Lower leg skin (tissue), 4 donors: ENCODE results near the gene IL7R. TPM values are rescaled to one million over a fixed set of nuclear protein-coding genes. Genes with fewer than 3 reads are reported as not detected.
"Not testable (repeated sequence)": the region's sequence is repeated elsewhere in the genome, so short reads cannot be mapped to it uniquely, and the experiment has no call there.

Experiments
- DNase-seq, 2 donors: peaks; one replicate each; pipeline ENCODE4 v3.0.0-alpha.2; 2019; ENCODE audit warnings: low spot score in 2 of 2
- H3K4me3 ChIP-seq: fragments of 200-600 bp; sonication (generic); 2 replicates; pipeline ENCODE4 v1.5.1; 2017; ENCODE audit warnings: mild to moderate bottlenecking, low read depth; ENCODE audit not compliant: poor library complexity, severe bottlenecking
- CTCF ChIP-seq, 3 donors: fragments of 450-650 bp; IDR thresholded peaks; one replicate each; pipeline ENCODE4 v1.5.1; 2016; ENCODE audit warnings: antibody characterized with exemption in 3 of 3, mild to moderate bottlenecking in 3 of 3, moderate library complexity in 2 of 3
- POLR2A ChIP-seq, 2 donors: fragments of 450-650 bp; IDR thresholded peaks; one replicate each; pipeline ENCODE4 v1.6.1; 2016 to 2017; ENCODE audit warnings: antibody characterized with exemption in 2 of 2, mild to moderate bottlenecking in 1 of 2, moderate library complexity in 1 of 2
- WGBS, 2 donors: methylation state at CpG; one replicate each; pipeline ENCODE4 v1.1.5; 2018; 5-methylcytosine and 5-hydroxymethylcytosine counted together
- intact Hi-C: fragments of 100-400 bp; cut with DNase I; formaldehyde crosslinking; loops from one replicate; pipeline ENCODE4 v1.15.0; 2023; ENCODE audit warnings: low total_unique reads
- total RNA-seq, 4 donors: library from RNA; depleted of rRNA; stranded (reverse); fragments of >200 nt; gene quantifications; one replicate each; pipeline ENCODE4 v1.1.0, GENCODE V29; 2016

IL7R gene
- total RNA-seq, 4 donors from 2014 or later = 1.4 to 5.5 (median 4.4) TPM

- WGBS, 2 donors = 58 to 62% methylated on average over 3 of the region's 3 CpGs
- H3K4me3 ChIP-seq = no peak overlapping the region
- intact Hi-C loops = loop anchor here (5.0 kb wide), 1 partner anchor 409 kb away; no protein-coding TSS in a partner anchor
- TF ChIP-seq CTCF (IDR thresholded peaks at IDR 0.05) (no peak), POLR2A (IDR thresholded peaks at IDR 0.05) (no peak)
- DNase-seq = no peak
Measured at GRCh38 chr5:35853631-35854030, 3.1 kb upstream of the IL7R start.

GRCh38 chr5:35854248-35854647, 2.4 kb upstream of the IL7R start:
- WGBS, 2 donors = 62 to 69% methylated on average over 1 of the region's 1 CpG
- no peak for TF ChIP-seq POLR2A (IDR thresholded peaks at IDR 0.05)
- TF ChIP-seq CTCF (IDR thresholded peaks at IDR 0.05) = no peak
- intact Hi-C loops = loop anchor here (5.0 kb wide), 1 partner anchor 408 kb away; no protein-coding TSS in a partner anchor
- no peak for DNase-seq
- no peak overlapping the region for H3K4me3 ChIP-seq

GRCh38 chr5:35855187-35855586, 1.5 kb upstream of the IL7R start:
- no peak for DNase-seq
- 49 to 52% methylated on average over 1 of the region's 1 CpG for WGBS, 2 donors
- TF ChIP-seq POLR2A (IDR thresholded peaks at IDR 0.05) (no peak), CTCF (IDR thresholded peaks at IDR 0.05) (no peak)
- H3K4me3 ChIP-seq = no peak overlapping the region
- intact Hi-C loops = no loop called here

- DNase-seq, intact Hi-C loops, H3K4me3 ChIP-seq: not testable (repeated sequence)
- WGBS, 2 donors = 95 to 97% methylated on average over 5 of the region's 5 CpGs
Measured at GRCh38 chr5:35856186-35856764, 416 bp upstream of the IL7R start.

GRCh38 chr5:35857606-35858205, 1.0 kb downstream of the IL7R start:
- H3K4me3 ChIP-seq = no peak overlapping the region
- TF ChIP-seq POLR2A (IDR thresholded peaks at IDR 0.05) = no peak
- TF ChIP-seq CTCF (IDR thresholded peaks at IDR 0.05) = no peak
- WGBS, 2 donors = 31 to 36% methylated on average over 2 of the region's 2 CpGs
- DNase-seq = no peak
- intact Hi-C loops = no loop called here

GRCh38 chr5:35859101-35859661, 2.5 kb downstream of the IL7R start:
- DNase-seq = no peak
- TF ChIP-seq CTCF (IDR thresholded peaks at IDR 0.05) = no peak
- TF ChIP-seq POLR2A (IDR thresholded peaks at IDR 0.05) = no peak
- H3K4me3 ChIP-seq = no peak overlapping the region
- intact Hi-C loops = no loop called here
- 58 to 65% methylated on average over 3 of the region's 3 CpGs for WGBS, 2 donors
